NCI-H1694 treated with DMSO at 0.1 percent for 48 hours (cell line): ENCODE data around the gene COPS7B.

Experiments used
- DNase-seq: peaks from one replicate; lab custom pipeline; 2025; lab: John Stamatoyannopoulos, UW

Gene COPS7B

GRCh38 chr2:231785822-231786176, 446 bp upstream of the COPS7B start:
- no peak for DNase-seq

- DNase-seq, result no peak
Measured at GRCh38 chr2:231786917-231787292, 660 bp downstream of the COPS7B start.

GRCh38 chr2:231791107-231791506, 4.9 kb downstream of the COPS7B start:
- DNase-seq, result no peak

- DNase-seq, result no peak
Measured at GRCh38 chr2:231794383-231794782, 8.1 kb downstream of the COPS7B start.

GRCh38 chr2:231795525-231796327, 9.5 kb downstream of the COPS7B start:
- peak; percentile 7 for DNase-seq

GRCh38 chr2:231800493-231801091, 14.3 kb downstream of the COPS7B start:
- DNase-seq, result peak; percentile 32

GRCh38 chr2:231803501-231804138, 17.4 kb downstream of the COPS7B start:
- DNase-seq, result no peak

GRCh38 chr2:231807020-231807419, 20.8 kb downstream of the COPS7B start:
- no peak for DNase-seq

GRCh38 chr2:231810905-231811304, 24.7 kb downstream of the COPS7B start:
- no peak for DNase-seq

GRCh38 chr2:231816327-231817026, 30.2 kb downstream of the COPS7B start:
- no peak for DNase-seq

- no peak for DNase-seq
Measured at GRCh38 chr2:231819447-231820042, 33.3 kb downstream of the COPS7B start.

GRCh38 chr2:231820786-231821303, 34.6 kb downstream of the COPS7B start:
- no peak for DNase-seq

GRCh38 chr2:231821908-231822307, 35.7 kb downstream of the COPS7B start:
- no peak for DNase-seq

- DNase-seq, result no peak
Measured at GRCh38 chr2:231853105-231853504, 66.9 kb downstream of the COPS7B start.

- DNase-seq, result no peak
Measured at GRCh38 chr2:231854616-231855125, 68.4 kb downstream of the COPS7B start.

- no peak for DNase-seq
Measured at GRCh38 chr2:231856959-231857358, 70.7 kb downstream of the COPS7B start.
